HG02885 (cell line): ENCODE measurements around the gene RPS6KA2.

ENCODE experiments used
- ATAC-seq: cut with Tn5 transposase; IDR thresholded peaks from one replicate; pipeline ENCODE4 v1.9.1; 2021; ENCODE audit warnings: mild to moderate bottlenecking; ENCODE audit not compliant: unreplicated experiment, poor library complexity

The RPS6KA2 gene

DNA sequence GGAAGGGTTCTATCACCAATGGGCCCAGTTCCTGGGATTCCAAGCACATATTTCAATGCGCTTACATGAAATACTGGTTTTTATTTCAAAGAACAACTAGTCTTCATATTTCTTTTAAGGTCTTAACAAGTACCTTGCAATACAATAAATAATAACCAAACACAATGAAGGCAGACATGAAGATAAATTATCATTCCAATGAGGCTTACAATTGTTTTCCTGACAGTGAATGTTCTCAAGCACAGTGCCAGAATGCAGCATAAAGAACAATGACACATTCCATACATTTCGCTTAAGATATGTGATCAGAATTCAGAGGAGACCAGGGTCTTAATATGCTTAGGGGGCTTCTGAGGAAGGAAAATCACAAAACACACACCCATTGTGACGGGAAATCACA is 66.8 kb downstream of the RPS6KA2 start:
- no peak for ATAC-seq

GRCh38 chr6:166559662-166560061 is 67.4 kb downstream of the RPS6KA2 start:
- ATAC-seq: no peak

GRCh38 chr6:166559211-166559610 is 67.8 kb downstream of the RPS6KA2 start:
- no peak for ATAC-seq

- ATAC-seq: no peak
These were observed 68.7 kb downstream of the RPS6KA2 start for GRCh38 chr6:166558156-166559005.

- no peak for ATAC-seq
These were observed 70.2 kb downstream of the RPS6KA2 start for GRCh38 chr6:166556863-166557322.

GRCh38 chr6:166556336-166556735 is 70.7 kb downstream of the RPS6KA2 start:
- no peak for ATAC-seq

- no peak for ATAC-seq
These were observed 72.0 kb downstream of the RPS6KA2 start for GRCh38 chr6:166555086-166555485.

- ATAC-seq: no peak
These were observed 72.7 kb downstream of the RPS6KA2 start for GRCh38 chr6:166554316-166554715.

- no peak for ATAC-seq
These were observed 73.3 kb downstream of the RPS6KA2 start for GRCh38 chr6:166553563-166554271.

- no peak for ATAC-seq
These were observed 74.5 kb downstream of the RPS6KA2 start for GRCh38 chr6:166552600-166552999.

DNA sequence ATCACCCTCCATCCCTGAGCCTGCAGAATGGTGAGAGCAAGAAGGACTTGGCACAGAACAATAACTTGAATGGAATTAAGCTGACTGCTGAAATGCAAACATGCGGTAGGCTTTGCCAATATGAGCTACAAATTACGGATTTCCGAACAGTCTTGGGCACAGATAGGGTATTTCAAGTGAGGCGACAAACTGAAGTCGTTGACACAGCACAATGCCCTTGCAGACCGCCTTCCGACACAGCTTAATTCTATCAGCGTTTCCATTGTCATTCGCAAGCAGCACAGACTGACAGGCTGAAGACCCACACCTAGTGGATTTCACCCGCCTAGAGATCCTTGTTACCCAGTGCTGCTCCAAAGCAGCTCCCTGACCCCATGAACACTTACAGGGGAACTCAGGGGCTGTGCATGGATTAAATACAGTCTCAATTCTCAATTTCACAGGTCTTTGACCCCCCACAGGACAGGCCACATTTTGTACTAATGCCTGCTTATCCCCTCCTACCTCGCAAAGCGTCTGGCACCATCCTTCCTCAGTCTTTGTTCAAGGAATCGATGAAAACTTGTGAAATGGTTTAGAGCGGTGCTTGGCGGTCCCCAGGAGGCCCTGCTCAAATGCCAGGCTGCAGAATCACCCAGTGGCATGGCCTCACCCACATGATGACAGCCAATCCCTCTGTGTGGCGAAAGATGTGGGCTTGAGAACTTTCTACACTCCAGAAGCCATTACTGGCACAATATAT is 75.1 kb downstream of the RPS6KA2 start:
- no peak for ATAC-seq

DNA sequence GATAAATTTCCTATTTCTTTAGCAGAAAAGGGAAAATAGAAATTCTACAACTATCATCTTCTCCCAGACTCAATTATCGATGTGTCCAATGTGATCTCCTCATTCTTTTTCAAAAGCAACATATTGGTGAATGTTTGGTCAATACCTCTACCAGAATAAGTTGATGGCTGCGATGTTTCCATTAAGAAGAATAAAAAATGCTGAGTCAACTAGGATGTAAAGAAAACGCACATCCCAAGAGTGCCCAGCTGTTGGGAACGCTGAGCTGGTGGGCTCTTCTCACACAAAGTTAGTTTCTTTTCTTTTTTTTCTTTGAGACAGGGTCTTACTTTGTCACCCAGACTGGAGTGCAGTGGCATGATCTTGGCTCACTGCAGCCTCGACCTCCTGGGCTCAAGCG is 80.4 kb downstream of the RPS6KA2 start:
- ATAC-seq: no peak

DNA sequence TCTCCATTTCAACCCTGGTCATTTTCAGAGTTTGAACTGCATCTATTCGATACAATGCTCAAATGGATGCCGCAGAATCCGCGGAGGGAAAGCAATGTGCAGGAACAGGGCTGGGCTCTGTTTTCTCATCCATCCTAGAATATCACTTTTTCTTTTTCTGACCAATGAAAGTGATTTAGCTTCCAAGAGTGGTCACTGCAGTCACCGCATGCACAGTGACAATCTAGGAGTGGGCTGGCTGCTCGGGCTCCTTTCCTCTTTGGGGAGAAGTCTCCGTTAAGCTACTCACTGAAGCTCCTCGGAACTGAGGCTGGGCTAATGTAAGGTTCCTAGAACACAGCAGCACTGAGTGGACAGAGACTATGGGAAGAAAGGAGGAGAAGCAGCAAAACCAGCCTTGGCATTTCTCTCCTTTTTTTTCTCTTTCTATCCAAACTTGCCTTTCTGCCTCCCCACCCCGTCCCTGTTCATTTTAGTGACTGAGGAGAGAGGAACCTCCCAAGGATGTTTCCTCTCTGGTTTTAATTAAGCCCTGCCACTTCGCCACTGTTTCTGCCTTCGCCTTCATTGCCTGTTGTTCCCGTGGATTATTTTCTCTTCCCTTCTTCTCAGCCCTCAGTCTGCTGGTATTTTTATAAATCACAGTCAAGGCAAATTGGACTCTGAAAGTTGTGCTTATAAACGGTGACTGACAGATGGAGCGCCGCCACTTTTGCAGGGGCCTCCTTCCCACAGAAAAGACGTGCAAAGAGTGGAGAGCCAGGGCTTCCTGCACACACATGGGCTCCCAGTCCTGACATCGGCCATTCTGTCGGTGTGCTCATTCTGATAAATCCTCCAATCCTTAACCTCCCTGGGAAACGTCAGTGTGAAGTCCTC is 81.7 kb downstream of the RPS6KA2 start:
- ATAC-seq: no peak

GRCh38 chr6:166544296-166544605 is 82.8 kb downstream of the RPS6KA2 start:
- ATAC-seq: no peak

DNA sequence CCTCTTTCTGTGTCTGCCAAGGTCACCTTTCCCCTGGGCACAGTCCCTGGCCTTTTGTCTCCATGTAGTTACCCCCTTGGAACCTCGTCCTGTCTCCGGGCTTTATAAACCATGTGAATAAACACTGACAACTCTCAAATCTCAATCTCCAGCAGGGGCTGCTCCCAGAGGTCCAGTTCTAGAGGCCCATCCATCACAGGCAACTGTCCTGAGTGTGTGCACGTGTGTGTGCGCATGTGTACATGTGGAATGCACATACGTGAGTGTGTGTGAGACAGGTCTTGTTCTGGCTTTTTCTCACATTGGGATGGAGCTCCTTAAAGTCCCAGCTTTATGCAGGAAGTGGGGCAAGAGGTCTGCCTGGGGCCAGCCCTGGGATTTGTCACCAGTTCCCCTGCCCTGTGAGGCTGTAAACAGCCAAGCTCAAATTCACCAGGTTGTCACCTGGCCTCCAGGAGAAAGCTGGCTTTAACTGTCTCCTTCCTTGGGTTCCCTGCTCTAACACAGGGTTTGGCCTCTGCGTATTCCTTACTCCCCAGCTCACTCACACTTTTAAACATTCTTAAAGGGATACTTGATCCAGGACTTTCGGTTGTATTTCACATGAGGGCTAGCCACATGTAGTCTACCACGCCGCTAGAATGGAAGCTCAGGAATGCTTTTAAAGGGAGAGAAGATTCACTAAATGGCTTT is 83.3 kb downstream of the RPS6KA2 start:
- ATAC-seq: no peak

GRCh38 chr6:166542580-166542912 is 84.5 kb downstream of the RPS6KA2 start:
- no peak for ATAC-seq

- ATAC-seq: peak; percentile 36
These were observed 85.0 kb downstream of the RPS6KA2 start for GRCh38 chr6:166541876-166542579.

DNA sequence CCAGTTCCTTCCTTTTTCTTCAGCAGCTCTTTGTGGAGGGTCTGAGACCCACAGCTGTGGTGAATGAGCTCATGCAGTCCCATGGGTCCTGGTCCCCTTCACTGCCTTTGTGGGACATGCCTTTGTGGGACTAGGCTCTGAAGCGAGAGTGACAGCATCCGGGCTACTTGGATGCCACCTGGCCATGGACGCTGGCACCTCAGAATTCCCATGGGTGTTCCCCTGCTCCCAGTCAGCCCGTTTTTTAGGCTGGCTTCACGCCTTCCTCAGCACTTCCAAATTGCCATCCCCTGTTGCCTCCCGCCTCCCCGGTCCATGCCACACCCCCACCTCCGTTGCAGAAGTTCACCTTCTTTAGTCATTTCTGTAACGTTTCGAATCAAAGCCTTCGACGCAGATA is 85.7 kb downstream of the RPS6KA2 start:
- ATAC-seq: peak; percentile 25
